Activated T-cell treated with anti-CD3 and anti-CD28 coated beads for 4 hours (primary cell): Measurements from ENCODE around the gene IL19.
"Not testable (repeated sequence)": the region's sequence is repeated elsewhere in the genome, so short reads cannot be mapped to it uniquely, and the experiment has no call there.

Experiments
- DNase-seq: peaks from one replicate; pipeline ENCODE4 v3.0.0-alpha.2; 2020

IL19 gene

GRCh38 chr1:206741142-206741701 is 29.4 kb upstream of the IL19 start:
- DNase-seq = no peak

DNA sequence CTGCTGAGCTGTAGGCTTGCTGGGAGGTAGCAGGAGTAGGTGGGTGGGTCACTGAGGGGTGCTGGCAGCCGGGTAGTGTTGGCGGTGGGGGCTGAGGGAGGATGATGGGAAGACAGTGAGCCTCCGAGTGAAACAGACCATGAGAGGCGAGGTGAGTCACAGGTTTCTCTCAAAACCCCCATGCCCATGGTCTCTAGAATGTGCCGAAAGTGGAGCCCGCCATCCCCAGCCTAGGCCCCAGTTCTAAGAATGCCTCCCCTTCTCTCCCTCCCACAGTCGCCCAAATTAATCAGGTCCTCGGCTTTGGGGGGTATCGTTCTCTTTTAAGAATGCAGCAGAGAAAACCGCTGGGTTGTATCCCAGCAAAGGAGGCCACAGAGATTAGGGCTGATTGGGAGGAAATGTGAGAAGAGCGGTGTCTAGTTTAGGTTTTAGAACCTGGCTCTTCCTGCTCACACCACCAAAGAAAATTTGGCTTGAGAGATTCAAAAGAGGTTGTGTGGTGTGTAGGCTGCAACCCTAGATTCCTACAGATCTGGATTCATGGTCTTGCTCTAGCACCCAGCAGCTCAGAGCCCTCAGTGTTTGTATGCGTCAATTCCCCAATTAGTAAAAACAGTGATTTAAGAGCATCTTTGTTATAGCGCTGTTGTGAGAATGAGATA is 27.7 kb upstream of the IL19 start:
- DNase-seq = no peak

GRCh38 chr1:206744683-206745082 is 25.9 kb upstream of the IL19 start:
- DNase-seq = no peak

GRCh38 chr1:206745301-206745700 is 25.3 kb upstream of the IL19 start:
- no peak for DNase-seq

DNA sequence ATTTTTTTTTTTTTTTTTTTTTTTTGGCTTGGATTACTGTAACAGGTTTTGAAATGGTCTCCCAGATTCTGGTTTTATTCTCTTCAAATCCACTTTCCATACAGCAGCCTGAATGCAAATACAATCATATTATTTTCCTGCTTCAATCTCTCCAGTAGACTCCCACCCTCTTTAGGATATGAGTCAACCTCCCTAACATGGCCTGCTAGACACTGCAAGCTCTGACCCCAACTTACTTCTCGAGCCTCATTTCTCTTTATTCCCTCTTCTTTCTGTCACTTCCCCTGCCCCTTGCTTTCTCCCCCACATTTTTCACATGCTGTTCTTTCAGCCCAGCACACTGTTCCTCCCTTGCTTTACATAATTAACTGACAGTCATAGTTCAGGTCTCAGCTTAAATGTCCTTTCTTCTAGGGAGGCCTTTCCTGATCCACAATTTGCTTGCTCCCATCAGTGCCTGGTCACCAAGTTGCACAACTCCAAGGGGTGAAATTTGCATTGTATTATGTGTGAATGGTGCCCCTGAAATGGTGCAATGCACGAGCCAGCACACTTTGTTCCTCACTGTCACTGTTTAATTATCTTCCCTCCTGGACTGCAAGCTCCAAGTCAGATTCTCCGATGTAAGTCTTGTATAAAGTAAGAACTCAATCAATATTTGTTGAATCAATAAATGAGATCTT is 22.1 kb upstream of the IL19 start:
- no peak for DNase-seq

DNA sequence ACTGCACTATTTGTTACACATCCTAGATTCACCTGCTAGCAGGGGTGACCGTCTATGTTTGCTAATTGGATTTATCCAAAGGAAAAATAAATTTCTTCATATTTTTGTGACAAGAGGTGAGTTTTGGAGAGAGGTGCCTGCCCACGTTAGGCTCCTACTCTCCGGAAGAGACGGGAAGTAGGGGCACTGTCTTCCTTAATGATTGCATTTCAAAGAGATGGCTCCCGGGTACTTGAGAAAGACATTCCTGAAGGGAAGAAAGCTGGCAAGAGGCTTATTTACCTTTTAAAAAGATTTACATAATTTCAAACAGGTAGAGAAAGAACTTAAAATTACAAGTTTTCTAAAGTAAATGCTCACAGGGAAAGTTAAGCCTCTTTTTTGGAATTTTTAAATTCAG is 18.7 kb upstream of the IL19 start:
- DNase-seq = no peak

- no peak for DNase-seq
Measured at GRCh38 chr1:206752481-206752880, 18.1 kb upstream of the IL19 start.

DNA sequence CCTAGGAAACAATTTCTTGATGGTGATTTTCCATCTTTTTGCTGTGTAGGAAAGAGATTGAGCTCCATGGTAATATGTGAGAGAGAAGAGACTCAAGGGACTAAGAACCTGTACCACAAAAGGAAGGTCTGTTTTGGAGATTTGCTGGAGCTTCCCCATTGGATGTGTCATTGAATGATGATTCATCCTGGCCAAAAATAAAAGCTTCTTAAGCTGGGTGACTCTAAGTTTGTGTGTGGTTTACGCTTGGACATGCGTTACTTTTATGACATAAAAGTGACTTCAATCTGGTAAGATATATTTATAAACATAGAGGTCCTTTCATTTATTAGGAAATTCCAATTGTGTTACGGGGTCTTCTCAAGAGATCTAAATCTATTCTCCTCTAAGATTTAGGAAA is 17.4 kb upstream of the IL19 start:
- DNase-seq = no peak

- no peak for DNase-seq
Measured at GRCh38 chr1:206754011-206754410, 16.6 kb upstream of the IL19 start.

DNA sequence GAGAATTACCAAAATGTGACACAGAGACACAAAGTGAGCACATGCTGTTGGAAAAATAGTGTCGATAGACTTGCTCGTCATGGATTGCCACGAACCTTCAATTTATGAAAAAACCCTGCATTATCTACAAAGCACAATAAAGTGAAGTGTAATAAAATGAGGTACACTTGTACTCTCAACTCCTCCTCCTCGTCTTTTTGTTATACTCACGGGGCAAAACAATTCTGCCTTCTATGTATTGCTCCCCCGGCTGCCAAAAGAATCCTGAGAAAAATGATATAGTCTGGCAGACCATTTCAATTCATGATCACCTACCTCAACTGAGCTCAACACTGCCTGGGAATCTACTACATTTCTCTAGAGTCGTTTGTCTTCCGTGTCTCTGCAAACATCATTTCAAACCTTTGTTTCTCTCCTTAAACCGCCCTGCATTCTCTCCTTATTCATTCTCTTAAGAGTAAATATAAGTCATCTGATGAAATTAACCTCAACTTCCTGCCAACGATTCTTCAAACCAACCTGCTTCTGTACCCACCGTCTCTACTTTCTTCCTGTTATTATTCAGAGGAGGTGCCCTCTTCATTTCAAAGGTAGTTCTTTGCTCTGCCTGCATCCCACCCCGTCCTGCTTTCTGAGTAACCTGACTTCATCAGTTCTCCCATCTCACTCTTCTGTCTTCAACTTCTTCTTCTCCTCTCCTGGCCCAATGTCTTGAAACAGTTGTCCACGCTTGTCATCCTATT is 12.9 kb upstream of the IL19 start:
- no peak for DNase-seq

DNA sequence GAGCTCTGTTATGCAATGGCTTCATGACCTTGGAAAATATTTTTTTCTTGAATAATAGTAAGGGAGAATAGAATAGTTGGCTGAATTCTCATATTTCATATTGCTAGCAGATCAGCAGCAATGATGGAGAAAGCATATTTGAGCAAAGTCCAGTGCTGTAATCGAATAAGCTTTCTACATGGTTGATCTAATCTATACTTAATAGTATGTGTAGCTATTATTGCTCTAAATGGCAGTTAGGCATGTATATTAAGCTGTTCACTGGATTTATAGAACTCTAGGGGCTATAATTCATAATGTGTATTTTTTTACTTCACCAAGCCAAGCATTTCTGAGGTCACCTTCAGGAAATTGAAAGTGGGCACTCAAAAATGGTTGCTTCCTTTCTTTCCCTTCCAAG is 10.0 kb upstream of the IL19 start:
- no peak for DNase-seq

GRCh38 chr1:206761159-206761768 is 9.3 kb upstream of the IL19 start:
- no peak for DNase-seq

GRCh38 chr1:206762741-206763364 is 7.7 kb upstream of the IL19 start:
- not testable (repeated sequence) for DNase-seq

DNA sequence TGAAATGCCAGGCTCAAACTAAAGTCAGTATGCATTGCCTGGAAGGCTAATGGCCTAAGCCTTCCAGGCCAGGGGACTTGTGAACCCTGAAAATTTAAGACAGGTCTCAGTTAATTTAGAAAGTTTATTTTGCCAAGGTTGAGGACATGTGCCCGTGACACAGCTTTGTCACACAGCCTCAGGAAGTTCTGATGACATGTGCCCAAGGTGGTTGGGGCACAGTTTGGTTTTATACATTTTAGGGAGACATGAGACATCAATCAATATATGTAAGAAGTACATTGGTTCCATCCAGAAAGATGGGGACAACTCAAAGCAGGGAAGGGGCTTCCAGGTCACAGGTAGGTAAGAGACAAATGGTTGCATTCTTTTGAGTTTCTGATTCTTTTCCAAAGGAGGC is 4.8 kb upstream of the IL19 start:
- DNase-seq = not testable (repeated sequence)

GRCh38 chr1:206766251-206766856 is 4.2 kb upstream of the IL19 start:
- peak; percentile 54 for DNase-seq

DNA sequence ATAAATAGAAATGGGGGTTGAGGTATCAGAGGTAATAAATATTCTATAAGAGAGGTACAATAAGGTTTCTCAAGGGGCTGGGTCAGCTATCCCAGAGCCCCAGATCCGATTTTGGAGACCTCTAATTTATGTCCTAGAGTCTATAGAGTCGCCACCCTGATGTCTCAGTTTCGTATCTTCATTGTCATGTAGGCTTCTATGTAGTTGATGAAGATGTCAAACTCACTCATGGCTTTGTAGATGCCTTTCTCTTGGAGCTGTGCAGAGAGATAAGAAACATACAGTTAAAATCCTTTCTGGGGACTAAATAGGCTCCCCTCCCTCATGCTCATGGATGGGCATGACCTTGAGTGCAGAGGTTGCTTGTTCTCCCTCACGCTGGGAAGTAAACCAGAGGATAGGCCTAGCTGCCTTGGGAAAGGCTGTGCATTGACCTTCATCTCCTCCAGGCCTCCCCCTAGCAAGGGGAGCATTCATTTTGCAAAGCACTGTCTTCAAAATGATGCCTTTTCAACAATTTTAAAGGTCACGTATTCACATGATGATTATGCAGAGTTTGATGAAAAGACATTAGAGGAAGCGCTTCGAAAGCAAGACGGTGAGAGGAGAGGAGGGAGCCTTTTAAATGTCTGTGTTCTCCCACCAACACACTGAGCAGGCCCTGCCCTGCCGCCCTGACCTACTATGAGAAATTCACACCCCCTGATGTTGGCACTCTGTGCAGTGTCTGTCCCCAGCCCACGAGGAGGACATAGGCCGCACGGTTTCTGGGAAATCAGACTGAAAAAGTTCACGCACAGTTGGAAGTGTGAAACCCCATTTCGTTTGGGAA is 1.9 kb upstream of the IL19 start:
- no peak for DNase-seq

DNA sequence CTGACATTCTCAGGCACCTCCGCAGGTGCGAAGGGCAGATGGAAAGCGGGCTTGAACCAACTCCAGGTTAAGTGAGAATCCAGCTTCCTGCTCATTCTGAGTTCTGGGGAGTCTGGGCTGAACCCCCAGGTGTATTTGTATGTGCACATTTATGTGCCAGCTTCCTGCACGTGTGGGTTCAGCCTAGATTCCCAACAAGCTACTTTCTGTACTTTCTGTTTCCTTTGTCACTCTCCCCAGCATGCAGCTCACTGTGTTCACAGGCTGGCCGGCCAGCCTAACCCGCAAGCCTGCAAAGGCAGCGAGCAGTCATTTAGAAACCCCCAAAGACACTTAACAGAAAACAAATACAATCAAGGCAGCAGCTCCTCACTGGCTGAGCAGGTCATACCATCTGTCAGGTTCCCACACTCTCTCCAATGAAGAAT is 1.3 kb upstream of the IL19 start:
- DNase-seq = no peak

- no peak for DNase-seq
Measured at GRCh38 chr1:206771338-206771692, 742 bp downstream of the IL19 start.

DNA sequence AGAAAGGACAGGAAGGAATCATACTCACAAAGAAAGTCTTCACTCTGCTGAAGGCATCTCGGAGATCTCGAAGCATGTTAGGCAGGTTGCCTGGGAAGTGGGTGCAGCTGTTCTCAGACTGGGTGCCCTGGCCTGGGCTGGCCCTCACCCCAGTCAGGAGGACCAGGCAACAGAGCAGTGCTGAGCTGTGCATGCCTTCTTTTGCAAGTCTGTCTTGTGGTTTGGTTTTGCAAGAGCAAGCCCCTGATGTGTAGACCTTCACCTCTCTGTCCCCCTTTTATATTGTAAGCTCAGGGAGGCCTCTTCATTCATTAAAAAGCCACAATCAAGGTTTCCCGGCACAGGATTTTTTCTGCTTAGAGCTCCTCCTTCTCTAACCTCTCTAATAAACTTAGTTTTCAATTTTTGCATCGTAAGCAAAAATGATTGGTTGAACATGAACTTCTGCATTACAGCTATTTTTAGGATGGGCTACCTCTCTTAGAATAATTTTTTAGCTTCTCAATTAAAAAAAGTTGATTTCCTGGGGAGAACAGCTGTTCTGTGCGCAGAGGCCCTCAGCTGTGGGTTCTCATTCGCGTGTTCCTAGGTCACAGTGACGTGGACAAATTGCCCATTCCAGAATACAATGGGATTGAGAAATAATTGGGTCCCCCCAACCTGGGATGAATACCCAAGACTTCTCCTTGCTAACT is 1.8 kb downstream of the IL19 start, which contains the start of gene IL10:
TSS of gene IL10 (minus strand) at position 252 of the 695 bp plus-strand sequence. CDS start at position 193, 59 bp downstream.
- DNase-seq = no peak

- no peak for DNase-seq
Measured at GRCh38 chr1:206774093-206774492, 3.5 kb downstream of the IL19 start.

DNA sequence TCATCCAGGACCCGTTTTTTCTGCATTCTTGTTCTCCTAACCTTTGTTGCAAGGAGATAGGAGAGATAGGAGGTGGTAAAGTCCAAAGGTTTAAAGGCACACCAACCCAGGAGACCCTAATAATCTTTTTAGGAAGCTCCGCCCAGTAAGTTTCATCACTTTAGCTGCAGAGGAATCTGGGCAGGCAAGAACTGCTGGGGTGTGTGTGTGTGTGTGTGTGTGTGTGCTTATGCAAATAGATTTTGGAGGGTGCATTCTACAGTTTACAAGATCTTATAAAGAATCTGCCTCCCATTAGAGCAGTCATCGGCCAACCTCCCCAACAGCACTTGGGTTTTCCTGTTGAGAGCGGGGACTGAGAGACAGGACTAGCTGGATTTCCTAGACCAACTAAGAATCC is 5.7 kb downstream of the IL19 start:
- no peak for DNase-seq
